ENCODE measurements around the gene DCDC2C. TPM values are rescaled to one million over a fixed set of nuclear protein-coding genes. Genes with fewer than 3 reads are reported as not detected.

Gene DCDC2C
- polyA plus RNA-seq, 3 donors = not detected

DNA sequence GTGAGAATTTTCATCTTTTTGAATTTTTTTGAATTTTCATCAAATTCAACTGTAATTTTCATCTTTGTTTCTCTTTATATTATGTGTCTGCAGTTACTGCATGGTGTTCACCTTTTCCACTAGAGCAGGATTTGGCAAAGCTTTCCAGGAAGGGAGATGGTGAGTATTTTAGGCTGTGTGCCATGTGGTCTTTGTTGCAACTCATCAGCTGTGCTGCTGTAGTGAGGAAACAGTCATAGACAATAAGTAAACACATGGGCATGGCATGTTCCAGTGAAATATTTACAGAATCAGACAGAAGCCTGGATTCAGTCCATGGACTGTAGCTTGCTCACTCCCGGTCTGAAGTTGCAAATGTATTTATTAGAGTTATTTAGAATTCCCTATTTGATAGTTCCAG, 120.4 kb downstream of the DCDC2C start:
- Histone ChIP-seq H3K4me3 (replicated peaks in 1 of 3; ENCODE audit: low read depth in 2 of 3, low read length in 3 of 3) (no peak overlapping the region), H3K27ac (ENCODE audit: low read depth in 1 of 2, low read length in 2 of 2) (no peak overlapping the region), H3K36me3 (replicated peaks in 1 of 2; ENCODE audit: control insufficient read depth in 1 of 2, insufficient read depth in 2 of 2, low read length in 2 of 2) (no peaks in the 10 kb centered on the region), H3K4me1 (ENCODE audit: control insufficient read depth in 1 of 2, insufficient read depth in 2 of 2, low read length in 2 of 2) (no peaks in the 10 kb centered on the region), H3K4me2 (replicated peaks; ENCODE audit: extremely low read depth, low read length, poor library complexity, severe bottlenecking) (no peak overlapping the region), H4K20me1 (ENCODE audit: insufficient read depth, low read length) (no peaks in the 10 kb centered on the region), H3K27me3 (ENCODE audit: control insufficient read depth in 2 of 2, insufficient read depth in 2 of 2, low read length in 2 of 2) (no peaks in the 10 kb centered on the region), H3K79me2 (ENCODE audit: insufficient read depth, low read length) (no peaks in the 10 kb centered on the region), H3K9me3 (replicated peaks in 1 of 2; ENCODE audit: control insufficient read depth in 1 of 2, insufficient read depth in 1 of 2, low read length in 2 of 2) (no peaks in the 10 kb centered on the region), H2AFZ (ENCODE audit: insufficient read depth, low read depth, low read length, poor library complexity, severe bottlenecking) (no peak overlapping the region), H3K9ac (ENCODE audit: insufficient read depth, low read length, poor library complexity, severe bottlenecking) (no peak overlapping the region)
- Mint-ChIP-seq H3K4me3 (no peak overlapping the region), H3K27ac (no peak overlapping the region), H3K4me1 (no peaks in the 10 kb centered on the region), H3K36me3 (no peaks in the 10 kb centered on the region), H3K9me3 (peaks cover 0 to 8% (median 4%) of the 10 kb centered on the region in 7 donors), H3K27me3 (ENCODE audit: low read depth in 3 of 3) (peaks cover 2 to 4% (median 4%) of the 10 kb centered on the region in 3 donors)
- intact Hi-C loops (cut with micrococcal nuclease) = no loop called here
- no peak for DNase-seq
- TF ChIP-seq, protein P1, sequence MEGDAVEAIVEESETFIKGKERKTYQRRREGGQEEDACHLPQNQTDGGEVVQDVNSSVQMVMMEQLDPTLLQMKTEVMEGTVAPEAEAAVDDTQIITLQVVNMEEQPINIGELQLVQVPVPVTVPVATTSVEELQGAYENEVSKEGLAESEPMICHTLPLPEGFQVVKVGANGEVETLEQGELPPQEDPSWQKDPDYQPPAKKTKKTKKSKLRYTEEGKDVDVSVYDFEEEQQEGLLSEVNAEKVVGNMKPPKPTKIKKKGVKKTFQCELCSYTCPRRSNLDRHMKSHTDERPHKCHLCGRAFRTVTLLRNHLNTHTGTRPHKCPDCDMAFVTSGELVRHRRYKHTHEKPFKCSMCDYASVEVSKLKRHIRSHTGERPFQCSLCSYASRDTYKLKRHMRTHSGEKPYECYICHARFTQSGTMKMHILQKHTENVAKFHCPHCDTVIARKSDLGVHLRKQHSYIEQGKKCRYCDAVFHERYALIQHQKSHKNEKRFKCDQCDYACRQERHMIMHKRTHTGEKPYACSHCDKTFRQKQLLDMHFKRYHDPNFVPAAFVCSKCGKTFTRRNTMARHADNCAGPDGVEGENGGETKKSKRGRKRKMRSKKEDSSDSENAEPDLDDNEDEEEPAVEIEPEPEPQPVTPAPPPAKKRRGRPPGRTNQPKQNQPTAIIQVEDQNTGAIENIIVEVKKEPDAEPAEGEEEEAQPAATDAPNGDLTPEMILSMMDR (IDR thresholded peaks at IDR 0.05) = no peak
- WGBS (ENCODE audit: insufficient coverage) = 100% methylated on average over 1 of the region's 1 CpG

DNA sequence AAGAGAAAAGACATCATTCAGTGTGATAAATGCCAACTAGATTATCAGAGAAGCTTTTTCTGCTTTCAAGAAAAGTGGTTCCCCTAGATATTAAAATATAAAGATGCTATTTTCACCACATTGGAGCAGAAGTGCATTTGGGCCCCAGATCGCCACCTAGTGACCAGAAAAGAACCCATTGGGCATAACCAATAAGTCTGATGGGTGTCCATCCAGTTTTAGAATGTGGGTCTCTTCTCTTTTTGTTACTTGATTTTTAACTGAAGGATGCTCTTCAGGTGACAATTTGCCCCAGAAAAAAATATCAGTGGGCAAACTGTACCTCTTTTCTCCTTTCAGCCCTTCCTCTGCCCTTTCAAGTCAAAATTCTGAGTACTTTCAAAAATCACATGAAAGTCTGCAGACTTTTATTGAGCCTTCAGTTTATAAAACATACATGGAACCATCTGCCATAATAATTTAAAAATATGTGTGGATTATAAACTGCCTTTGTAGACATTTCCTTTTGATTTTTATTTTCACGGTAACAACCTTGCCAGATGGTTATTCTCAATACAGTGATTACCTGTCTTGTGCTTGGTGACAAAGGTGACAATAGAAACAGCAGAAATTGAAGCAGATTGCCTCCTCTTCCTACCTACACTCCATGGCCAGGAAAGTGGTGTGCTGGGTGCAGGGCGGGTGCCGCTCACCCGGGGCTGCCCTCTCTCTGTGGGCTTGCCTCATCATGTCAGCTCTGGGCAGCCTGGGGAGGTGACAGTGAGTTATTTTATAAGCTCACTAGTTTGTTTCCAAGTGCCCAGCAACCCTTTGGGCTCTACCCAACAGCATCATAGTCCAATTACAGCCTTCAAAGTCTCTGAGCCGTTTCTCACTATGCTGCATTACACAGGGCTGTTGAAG, 124.5 kb downstream of the DCDC2C start:
- no peak overlapping the region for H3K9ac ChIP-seq (ENCODE audit: insufficient read depth, low read length, poor library complexity, severe bottlenecking)
- H2AFZ ChIP-seq (ENCODE audit: insufficient read depth, low read depth, low read length, poor library complexity, severe bottlenecking) = no peak overlapping the region
- H3K79me2 ChIP-seq (ENCODE audit: insufficient read depth, low read length) = no peaks in the 10 kb centered on the region
- no peaks in the 10 kb centered on the region for H3K36me3 ChIP-seq (replicated peaks in 1 of 2; ENCODE audit: control insufficient read depth in 1 of 2, insufficient read depth in 2 of 2, low read length in 2 of 2)
- Mint-ChIP-seq H3K27me3 (ENCODE audit: low read depth in 3 of 3) (peaks cover 0 to 4% (median 4%) of the 10 kb centered on the region in 3 donors), H3K4me1 (no peaks in the 10 kb centered on the region), H3K4me3 (no peak overlapping the region), H3K9me3 (peaks cover 0 to 2% (median 0%) of the 10 kb centered on the region in 7 donors), H3K27ac (peak overlapping the region in 1 of 7 donors; percentile 33), H3K36me3 (no peaks in the 10 kb centered on the region)
- H3K4me3 ChIP-seq (replicated peaks in 1 of 3; ENCODE audit: low read depth in 2 of 3, low read length in 3 of 3) = no peak overlapping the region
- intact Hi-C loops (cut with micrococcal nuclease) = no loop called here
- H3K27ac ChIP-seq (ENCODE audit: low read depth in 1 of 2, low read length in 2 of 2) = no peak overlapping the region
- DNase-seq = no peak
- no peaks in the 10 kb centered on the region for H3K4me1 ChIP-seq (ENCODE audit: control insufficient read depth in 1 of 2, insufficient read depth in 2 of 2, low read length in 2 of 2)
- TF ChIP-seq, protein P1 (IDR thresholded peaks at IDR 0.05) = peak; percentile 48
- H3K9me3 ChIP-seq (replicated peaks in 1 of 2; ENCODE audit: control insufficient read depth in 1 of 2, insufficient read depth in 1 of 2, low read length in 2 of 2) = no peaks in the 10 kb centered on the region
- 0% methylated on average over 1 of the region's 6 CpGs for WGBS (ENCODE audit: insufficient coverage)
- no peak overlapping the region for H3K4me2 ChIP-seq (replicated peaks; ENCODE audit: extremely low read depth, low read length, poor library complexity, severe bottlenecking)
- no peaks in the 10 kb centered on the region for H3K27me3 ChIP-seq (ENCODE audit: control insufficient read depth in 2 of 2, insufficient read depth in 2 of 2, low read length in 2 of 2)
- no peaks in the 10 kb centered on the region for H4K20me1 ChIP-seq (ENCODE audit: insufficient read depth, low read length)

Data from CD14-positive monocyte (primary cell).